ENCODE measurements around the gene BRPF3. TPM values are rescaled to one million over a fixed set of nuclear protein-coding genes. Genes with fewer than 3 reads are reported as not detected.

Gene BRPF3
- total RNA-seq, 1 experiment from 2014 or later, result 30.4 TPM

DNA sequence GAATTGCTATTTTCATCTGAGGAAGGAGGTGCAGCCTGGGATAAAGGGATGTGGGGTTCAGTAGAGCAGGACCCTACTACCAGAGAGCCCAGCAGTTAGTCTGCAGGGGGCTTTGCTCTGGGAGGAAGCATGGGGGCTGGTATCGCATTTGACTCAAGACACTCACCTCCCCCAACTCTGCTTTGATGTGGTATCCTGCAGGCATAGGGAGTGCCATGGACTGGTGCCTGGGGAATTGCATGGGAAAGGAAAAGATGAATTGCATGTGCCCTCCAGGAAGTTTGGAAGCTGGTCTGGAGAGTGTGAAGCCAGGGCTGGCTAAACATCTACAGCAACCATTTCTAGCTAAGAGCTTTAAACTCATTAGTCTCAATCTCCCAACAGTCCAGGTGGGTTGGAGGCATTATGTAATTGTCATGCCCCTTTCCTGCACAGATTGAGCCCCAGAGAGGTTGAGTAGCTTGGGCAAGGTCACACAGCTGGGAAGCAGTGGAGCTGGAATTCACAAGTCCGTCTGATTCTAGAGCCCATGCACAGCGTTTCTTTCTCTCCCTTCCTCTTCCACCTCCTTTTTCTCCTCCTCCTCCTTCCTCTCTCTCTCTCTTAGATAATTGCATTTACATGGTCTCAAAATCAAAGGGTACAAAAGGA, 47.1 kb downstream of the BRPF3 start:
- TF ChIP-seq, protein P1, sequence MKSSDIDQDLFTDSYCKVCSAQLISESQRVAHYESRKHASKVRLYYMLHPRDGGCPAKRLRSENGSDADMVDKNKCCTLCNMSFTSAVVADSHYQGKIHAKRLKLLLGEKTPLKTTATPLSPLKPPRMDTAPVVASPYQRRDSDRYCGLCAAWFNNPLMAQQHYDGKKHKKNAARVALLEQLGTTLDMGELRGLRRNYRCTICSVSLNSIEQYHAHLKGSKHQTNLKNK (CRISPR knock-in tag; IDR thresholded peaks at IDR 0.05), result no peak
- TF ChIP-seq, protein P2, sequence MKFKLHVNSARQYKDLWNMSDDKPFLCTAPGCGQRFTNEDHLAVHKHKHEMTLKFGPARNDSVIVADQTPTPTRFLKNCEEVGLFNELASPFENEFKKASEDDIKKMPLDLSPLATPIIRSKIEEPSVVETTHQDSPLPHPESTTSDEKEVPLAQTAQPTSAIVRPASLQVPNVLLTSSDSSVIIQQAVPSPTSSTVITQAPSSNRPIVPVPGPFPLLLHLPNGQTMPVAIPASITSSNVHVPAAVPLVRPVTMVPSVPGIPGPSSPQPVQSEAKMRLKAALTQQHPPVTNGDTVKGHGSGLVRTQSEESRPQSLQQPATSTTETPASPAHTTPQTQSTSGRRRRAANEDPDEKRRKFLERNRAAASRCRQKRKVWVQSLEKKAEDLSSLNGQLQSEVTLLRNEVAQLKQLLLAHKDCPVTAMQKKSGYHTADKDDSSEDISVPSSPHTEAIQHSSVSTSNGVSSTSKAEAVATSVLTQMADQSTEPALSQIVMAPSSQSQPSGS (CRISPR knock-in tag; IDR thresholded peaks at IDR 0.05; ENCODE audit: borderline replicate concordance, low read depth), result no peak
- no peak for TF ChIP-seq FOXP1 (CRISPR knock-in tag; IDR thresholded peaks at IDR 0.05; ENCODE audit: borderline replicate concordance)
- no peak for TF ChIP-seq KAT7 (CRISPR knock-in tag; IDR thresholded peaks at IDR 0.05; ENCODE audit: borderline replicate concordance)
- TF ChIP-seq, protein P3, sequence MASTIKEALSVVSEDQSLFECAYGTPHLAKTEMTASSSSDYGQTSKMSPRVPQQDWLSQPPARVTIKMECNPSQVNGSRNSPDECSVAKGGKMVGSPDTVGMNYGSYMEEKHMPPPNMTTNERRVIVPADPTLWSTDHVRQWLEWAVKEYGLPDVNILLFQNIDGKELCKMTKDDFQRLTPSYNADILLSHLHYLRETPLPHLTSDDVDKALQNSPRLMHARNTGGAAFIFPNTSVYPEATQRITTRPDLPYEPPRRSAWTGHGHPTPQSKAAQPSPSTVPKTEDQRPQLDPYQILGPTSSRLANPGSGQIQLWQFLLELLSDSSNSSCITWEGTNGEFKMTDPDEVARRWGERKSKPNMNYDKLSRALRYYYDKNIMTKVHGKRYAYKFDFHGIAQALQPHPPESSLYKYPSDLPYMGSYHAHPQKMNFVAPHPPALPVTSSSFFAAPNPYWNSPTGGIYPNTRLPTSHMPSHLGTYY (CRISPR knock-in tag; IDR thresholded peaks at IDR 0.05), result no peak
- TF ChIP-seq, protein P4, sequence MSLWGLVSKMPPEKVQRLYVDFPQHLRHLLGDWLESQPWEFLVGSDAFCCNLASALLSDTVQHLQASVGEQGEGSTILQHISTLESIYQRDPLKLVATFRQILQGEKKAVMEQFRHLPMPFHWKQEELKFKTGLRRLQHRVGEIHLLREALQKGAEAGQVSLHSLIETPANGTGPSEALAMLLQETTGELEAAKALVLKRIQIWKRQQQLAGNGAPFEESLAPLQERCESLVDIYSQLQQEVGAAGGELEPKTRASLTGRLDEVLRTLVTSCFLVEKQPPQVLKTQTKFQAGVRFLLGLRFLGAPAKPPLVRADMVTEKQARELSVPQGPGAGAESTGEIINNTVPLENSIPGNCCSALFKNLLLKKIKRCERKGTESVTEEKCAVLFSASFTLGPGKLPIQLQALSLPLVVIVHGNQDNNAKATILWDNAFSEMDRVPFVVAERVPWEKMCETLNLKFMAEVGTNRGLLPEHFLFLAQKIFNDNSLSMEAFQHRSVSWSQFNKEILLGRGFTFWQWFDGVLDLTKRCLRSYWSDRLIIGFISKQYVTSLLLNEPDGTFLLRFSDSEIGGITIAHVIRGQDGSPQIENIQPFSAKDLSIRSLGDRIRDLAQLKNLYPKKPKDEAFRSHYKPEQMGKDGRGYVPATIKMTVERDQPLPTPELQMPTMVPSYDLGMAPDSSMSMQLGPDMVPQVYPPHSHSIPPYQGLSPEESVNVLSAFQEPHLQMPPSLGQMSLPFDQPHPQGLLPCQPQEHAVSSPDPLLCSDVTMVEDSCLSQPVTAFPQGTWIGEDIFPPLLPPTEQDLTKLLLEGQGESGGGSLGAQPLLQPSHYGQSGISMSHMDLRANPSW (CRISPR knock-in tag; conservative IDR thresholded peaks at IDR 0.05; ENCODE audit: low read depth), result no peak
- TF ChIP-seq, protein P5, sequence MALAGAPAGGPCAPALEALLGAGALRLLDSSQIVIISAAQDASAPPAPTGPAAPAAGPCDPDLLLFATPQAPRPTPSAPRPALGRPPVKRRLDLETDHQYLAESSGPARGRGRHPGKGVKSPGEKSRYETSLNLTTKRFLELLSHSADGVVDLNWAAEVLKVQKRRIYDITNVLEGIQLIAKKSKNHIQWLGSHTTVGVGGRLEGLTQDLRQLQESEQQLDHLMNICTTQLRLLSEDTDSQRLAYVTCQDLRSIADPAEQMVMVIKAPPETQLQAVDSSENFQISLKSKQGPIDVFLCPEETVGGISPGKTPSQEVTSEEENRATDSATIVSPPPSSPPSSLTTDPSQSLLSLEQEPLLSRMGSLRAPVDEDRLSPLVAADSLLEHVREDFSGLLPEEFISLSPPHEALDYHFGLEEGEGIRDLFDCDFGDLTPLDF (CRISPR knock-in tag; IDR thresholded peaks at IDR 0.05), result no peak
- no peak for TF ChIP-seq GTF2I (CRISPR knock-in tag; conservative IDR thresholded peaks at IDR 0.05)
- TF ChIP-seq NFATC4 (CRISPR knock-in tag; IDR thresholded peaks at IDR 0.05), result no peak
- no peak for TF ChIP-seq ZNF121 (CRISPR knock-in tag; IDR thresholded peaks at IDR 0.05)
- TF ChIP-seq, protein P6, sequence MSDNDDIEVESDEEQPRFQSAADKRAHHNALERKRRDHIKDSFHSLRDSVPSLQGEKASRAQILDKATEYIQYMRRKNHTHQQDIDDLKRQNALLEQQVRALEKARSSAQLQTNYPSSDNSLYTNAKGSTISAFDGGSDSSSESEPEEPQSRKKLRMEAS (CRISPR knock-in tag; IDR thresholded peaks at IDR 0.05), result no peak
- TF ChIP-seq ESRRA (CRISPR knock-in tag; IDR thresholded peaks at IDR 0.05; ENCODE audit: borderline replicate concordance), result no peak
- Mint-ChIP-seq H3K4me3 (no peak overlapping the region), H3K27ac (no peak overlapping the region), H3K36me3 (no peaks in the 10 kb centered on the region), H3K9me3 (no peaks in the 10 kb centered on the region), H3K27me3 (ENCODE audit: low read depth) (no peaks in the 10 kb centered on the region; the same call in 1 of the 2 replicates), H3K4me1 (peaks cover 54% of the 10 kb centered on the region)
- no peak for DNase-seq (ENCODE audit: low spot score)
- ChIA-PET POLR2A (no interaction called here), CTCF (interaction anchor here (0.7 to 2.5 kb wide), 5 partner anchors 49 to 105 kb away, joined by 3 to 15 read pairs (median 4); no protein-coding TSS in a partner anchor)
- ATAC-seq, result no peak

DNA sequence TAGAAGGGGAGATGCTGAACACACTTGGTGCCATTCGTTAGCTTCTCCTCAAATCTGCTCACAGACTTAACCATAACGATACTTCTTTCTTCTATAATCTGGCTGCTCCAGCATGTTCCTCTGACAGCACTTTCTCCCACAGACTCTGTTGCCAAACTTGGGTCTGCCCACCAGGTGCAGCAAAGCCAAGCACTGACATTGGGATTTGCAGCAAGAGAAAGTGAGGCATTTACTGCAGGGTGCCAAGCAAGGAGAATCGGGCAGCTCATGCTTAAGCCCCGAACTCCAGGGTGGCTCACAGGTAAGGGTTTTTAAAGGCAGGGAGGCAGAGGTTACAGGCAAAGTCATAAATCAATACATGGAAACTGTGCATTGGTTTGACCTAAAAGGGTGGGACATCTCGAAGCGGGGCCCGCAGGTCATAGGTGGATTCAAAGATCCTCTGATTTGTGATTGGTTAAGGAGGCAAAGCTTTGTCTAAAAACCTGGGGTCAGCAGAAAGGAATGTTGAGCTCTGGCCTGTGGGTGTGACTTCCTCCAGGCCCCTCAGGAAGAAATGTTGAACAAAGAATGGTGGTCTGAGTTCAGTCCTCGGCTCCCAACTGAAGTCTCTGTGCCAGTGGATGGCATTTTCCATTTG, 48.2 kb downstream of the BRPF3 start:
- H3K36me3 Mint-ChIP-seq, result no peaks in the 10 kb centered on the region
- no peaks in the 10 kb centered on the region for H3K9me3 Mint-ChIP-seq
- no peak for TF ChIP-seq FOXJ3 (CRISPR knock-in tag; IDR thresholded peaks at IDR 0.05; ENCODE audit: borderline replicate concordance)
- TF ChIP-seq NFYB (CRISPR knock-in tag; conservative IDR thresholded peaks at IDR 0.05; ENCODE audit: low read depth), result peak; percentile 85
- TF ChIP-seq, protein P4 (CRISPR knock-in tag; conservative IDR thresholded peaks at IDR 0.05; ENCODE audit: low read depth), result no peak
- H3K4me1 Mint-ChIP-seq, result peaks cover 54% of the 10 kb centered on the region
- no peak overlapping the region for H3K4me3 Mint-ChIP-seq
- peak; percentile 41 for DNase-seq (ENCODE audit: low spot score)
- H3K27ac Mint-ChIP-seq, result peak overlapping the region; percentile 59
- ATAC-seq, result peak; percentile 75
- no peaks in the 10 kb centered on the region; the same call in 1 of the 2 replicates for H3K27me3 Mint-ChIP-seq (ENCODE audit: low read depth)
- ChIA-PET CTCF (interaction anchor here (0.7 to 3.3 kb wide), 11 partner anchors 15 to 581 kb away, joined by 3 to 24 read pairs (median 3); partner anchors contain the start of gene PNPLA1), POLR2A (interaction anchor here (1.1 kb wide), 1 partner anchor 8 kb away, joined by 3 read pairs; no protein-coding TSS in a partner anchor)

Measured in WTC11 (cell line).